ENCODE data around the gene ZDBF2. TPM values are rescaled to one million over a fixed set of nuclear protein-coding genes. Genes with fewer than 3 reads are reported as not detected.
"Not testable (repeated sequence)": the region's sequence is repeated elsewhere in the genome, so short reads cannot be mapped to it uniquely, and the experiment has no call there.

ZDBF2 gene
- total RNA-seq, 1 donor from 2014 or later: 11.3 TPM

- no peak overlapping the region for H3K4me3 ChIP-seq
- intact Hi-C loops (cut with DNase I): no loop called here
- H3K9me3 ChIP-seq: no peaks in the 10 kb centered on the region
Observed at GRCh38 chr2:206352571-206352970, 78.1 kb downstream of the ZDBF2 start.

GRCh38 chr2:206353685-206354084, 79.2 kb downstream of the ZDBF2 start:
- no peaks in the 10 kb centered on the region for H3K9me3 ChIP-seq
- H3K36me3 ChIP-seq: no peaks in the 10 kb centered on the region
- intact Hi-C loops (cut with DNase I): no loop called here
- TF ChIP-seq, protein P1, sequence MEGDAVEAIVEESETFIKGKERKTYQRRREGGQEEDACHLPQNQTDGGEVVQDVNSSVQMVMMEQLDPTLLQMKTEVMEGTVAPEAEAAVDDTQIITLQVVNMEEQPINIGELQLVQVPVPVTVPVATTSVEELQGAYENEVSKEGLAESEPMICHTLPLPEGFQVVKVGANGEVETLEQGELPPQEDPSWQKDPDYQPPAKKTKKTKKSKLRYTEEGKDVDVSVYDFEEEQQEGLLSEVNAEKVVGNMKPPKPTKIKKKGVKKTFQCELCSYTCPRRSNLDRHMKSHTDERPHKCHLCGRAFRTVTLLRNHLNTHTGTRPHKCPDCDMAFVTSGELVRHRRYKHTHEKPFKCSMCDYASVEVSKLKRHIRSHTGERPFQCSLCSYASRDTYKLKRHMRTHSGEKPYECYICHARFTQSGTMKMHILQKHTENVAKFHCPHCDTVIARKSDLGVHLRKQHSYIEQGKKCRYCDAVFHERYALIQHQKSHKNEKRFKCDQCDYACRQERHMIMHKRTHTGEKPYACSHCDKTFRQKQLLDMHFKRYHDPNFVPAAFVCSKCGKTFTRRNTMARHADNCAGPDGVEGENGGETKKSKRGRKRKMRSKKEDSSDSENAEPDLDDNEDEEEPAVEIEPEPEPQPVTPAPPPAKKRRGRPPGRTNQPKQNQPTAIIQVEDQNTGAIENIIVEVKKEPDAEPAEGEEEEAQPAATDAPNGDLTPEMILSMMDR (IDR thresholded peaks at IDR 0.05): no peak
- no peak overlapping the region for H3K4me3 ChIP-seq
- H3K27ac ChIP-seq: no peak overlapping the region
- no peaks in the 10 kb centered on the region for H3K27me3 ChIP-seq
- ATAC-seq (no peak), DNase-seq (no peak)
- no peaks in the 10 kb centered on the region for H3K4me1 ChIP-seq

More at GRCh38 chr2:206352571-206352970, 78.1 kb downstream of the ZDBF2 start:
- H3K27ac ChIP-seq: no peak overlapping the region
- ATAC-seq: no peak
- TF ChIP-seq, protein P1 (IDR thresholded peaks at IDR 0.05): no peak
- H3K4me1 ChIP-seq: no peaks in the 10 kb centered on the region
- H3K36me3 ChIP-seq: no peaks in the 10 kb centered on the region
- no peaks in the 10 kb centered on the region for H3K27me3 ChIP-seq
- no peak for DNase-seq

DNA sequence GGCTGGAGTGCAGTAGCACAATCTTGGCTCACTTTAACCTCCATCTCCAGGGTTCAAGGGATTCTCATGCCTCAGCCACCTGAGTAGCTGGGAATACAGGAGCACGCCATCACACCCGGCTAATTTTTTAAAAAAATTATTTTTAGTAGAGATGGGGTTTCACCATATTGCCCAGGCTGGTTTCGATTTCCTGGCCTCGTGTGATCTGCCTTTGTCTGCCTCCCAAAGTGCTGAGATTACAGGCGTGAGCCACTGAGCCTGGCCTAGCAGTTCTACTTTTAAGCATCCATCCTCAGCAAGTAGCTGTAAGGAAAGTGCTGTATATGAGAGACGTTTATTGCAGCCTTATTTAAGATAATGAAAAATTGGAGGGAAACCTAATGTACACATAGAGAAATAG, 79.7 kb downstream of the ZDBF2 start:
- Histone ChIP-seq H3K27me3 (no peaks in the 10 kb centered on the region), H3K36me3 (no peaks in the 10 kb centered on the region), H3K4me3 (no peak overlapping the region), H3K4me1 (no peaks in the 10 kb centered on the region), H3K9me3 (no peaks in the 10 kb centered on the region), H3K27ac (no peak overlapping the region)
- intact Hi-C loops (cut with DNase I): no loop called here
- DNase-seq (no peak), ATAC-seq (no peak)
- TF ChIP-seq, protein P1 (IDR thresholded peaks at IDR 0.05): no peak

DNA sequence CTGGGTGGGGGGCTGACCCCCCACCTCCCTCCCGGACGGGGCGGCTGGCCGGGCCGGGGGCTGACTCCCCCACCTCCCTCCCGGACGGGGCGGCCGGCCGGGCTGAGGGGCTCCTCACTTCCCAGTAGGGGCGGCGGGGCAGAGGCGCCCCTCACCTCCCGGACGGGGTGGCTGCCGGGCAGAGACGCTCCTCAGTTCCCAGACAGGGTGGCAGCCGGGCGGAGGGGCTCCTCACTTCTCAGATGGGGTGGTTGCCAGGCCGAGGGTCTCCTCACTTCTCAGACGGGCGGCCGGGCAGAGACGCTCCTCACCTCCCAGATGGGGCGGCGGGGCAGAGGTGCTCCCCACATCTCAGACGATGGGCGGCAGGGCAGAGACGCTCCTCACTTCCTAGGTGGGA, 82.4 kb downstream of the ZDBF2 start:
- H3K27me3 ChIP-seq; H3K9me3 ChIP-seq; H3K4me1 ChIP-seq; H3K27ac ChIP-seq; intact Hi-C loops (cut with DNase I); H3K36me3 ChIP-seq; DNase-seq; ATAC-seq; H3K4me3 ChIP-seq: not testable (repeated sequence)

DNA sequence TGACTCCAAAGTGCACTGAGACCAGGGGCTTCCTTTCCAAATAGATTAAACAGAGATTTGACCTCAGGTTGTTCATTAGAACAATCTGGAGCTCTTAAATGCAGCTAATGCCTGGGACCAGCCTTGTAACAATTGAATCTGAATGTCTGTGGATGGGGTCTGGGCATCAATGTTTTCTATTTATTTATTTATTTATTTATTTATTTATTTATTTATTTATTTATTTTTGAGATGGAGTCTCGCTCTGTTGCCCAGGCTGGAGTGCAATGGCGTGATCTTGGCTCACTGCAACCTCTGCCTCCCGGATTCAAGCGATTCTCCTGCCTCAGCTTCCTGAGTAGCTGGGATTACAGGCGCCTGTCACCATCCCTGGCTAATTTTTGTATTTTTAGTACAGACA, 86.4 kb downstream of the ZDBF2 start:
- H3K4me3 ChIP-seq; H3K36me3 ChIP-seq; DNase-seq; H3K27me3 ChIP-seq; ATAC-seq; intact Hi-C loops (cut with DNase I); H3K9me3 ChIP-seq; H3K4me1 ChIP-seq; H3K27ac ChIP-seq: not testable (repeated sequence)

DNA sequence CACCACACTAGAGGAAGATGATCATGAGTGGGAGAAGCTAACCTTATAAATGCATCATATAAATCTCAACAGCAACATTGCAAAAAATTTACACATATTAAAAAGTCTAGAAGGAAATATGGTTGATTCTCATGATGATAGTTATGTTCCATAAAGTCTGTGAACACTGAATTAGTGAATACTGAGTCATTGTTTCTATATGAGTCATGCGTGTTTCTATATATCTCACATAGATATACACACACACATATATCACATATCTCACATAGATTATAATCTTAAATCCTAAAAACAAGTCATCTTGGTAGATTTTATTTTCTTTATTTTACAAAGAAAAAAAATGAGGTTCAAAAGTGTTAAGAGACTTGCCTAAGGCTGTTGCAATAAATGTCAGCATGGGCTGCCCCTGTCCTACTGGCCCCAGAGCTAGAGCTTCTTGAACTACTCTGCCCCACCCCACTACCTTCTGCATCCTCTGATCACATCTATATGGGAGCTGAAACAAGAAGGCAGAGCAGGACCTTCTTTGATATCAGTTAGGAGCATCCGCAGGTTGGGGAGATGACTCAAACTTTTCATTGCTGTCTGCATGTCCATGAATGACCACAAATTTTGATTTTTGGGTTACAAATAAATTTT, 87.1 kb downstream of the ZDBF2 start:
- H3K27me3 ChIP-seq: no peaks in the 10 kb centered on the region
- no peaks in the 10 kb centered on the region for H3K4me1 ChIP-seq
- DNase-seq (no peak), ATAC-seq (no peak)
- H3K4me3 ChIP-seq: no peak overlapping the region
- TF ChIP-seq, protein P1 (IDR thresholded peaks at IDR 0.05): no peak
- no peaks in the 10 kb centered on the region for H3K36me3 ChIP-seq
- no peak overlapping the region for H3K27ac ChIP-seq
- H3K9me3 ChIP-seq: no peaks in the 10 kb centered on the region
- intact Hi-C loops (cut with DNase I): no loop called here

Other genes with a start within 250 kb of the ZDBF2 start
- 29.4 TPM for gene INO80D, start 188.5 kb upstream of the ZDBF2 start, total RNA-seq
- 65.7 TPM for gene NDUFS1, start 115.2 kb upstream of the ZDBF2 start, total RNA-seq
- gene EEF1B2, start 114.8 kb upstream of the ZDBF2 start, total RNA-seq: 389 TPM
- gene ADAM23, start 168.9 kb downstream of the ZDBF2 start, total RNA-seq: 2.5 TPM